Psoas muscle (tissue), 8 donors: ENCODE measurements around the gene CARD19. TPM values are rescaled to one million over a fixed set of nuclear protein-coding genes. Genes with fewer than 3 reads are reported as not detected.
A peak's percentile ranks its signal among the peaks of the same experiment; 100 is the strongest.

Experiments used
- ATAC-seq, 4 donors: fragments of 200-7000 bp; cut with Tn5 transposase; one replicate each; pipeline ENCODE4 v1.9.1; 2020; ENCODE audit warnings: moderate library complexity in 3 of 4, mild to moderate bottlenecking in 2 of 4
- DNase-seq, 2 donors: peaks; one replicate each; pipeline ENCODE4 v3.0.0-alpha.2; 2020
- H3K27ac ChIP-seq: fragments of 200-600 bp; one replicate; pipeline ENCODE4 v1.8.0; 2022
- H3K27me3 ChIP-seq, 3 donors: fragments of 200-600 bp in 1 of 3; one replicate each; pipeline versions ENCODE4 v1.6.1 to v1.8.0; 2013 to 2022; ENCODE audit warnings: low read length in 2 of 3, mild to moderate bottlenecking in 2 of 3, moderate library complexity in 1 of 3; ENCODE audit not compliant: insufficient read depth in 3 of 3
- H3K36me3 ChIP-seq, 2 donors: fragments of 200-600 bp in 1 of 2; one replicate each; pipeline versions ENCODE4 v1.6.1 to v1.8.0; 2013 to 2022; ENCODE audit warnings: low read depth in 1 of 2, mild to moderate bottlenecking in 1 of 2, moderate library complexity in 1 of 2; ENCODE audit not compliant: insufficient read depth in 1 of 2
- H3K4me1 ChIP-seq: fragments of 200-600 bp; one replicate; pipeline ENCODE4 v1.8.0; 2022
- H3K4me3 ChIP-seq: fragments of 200-600 bp; one replicate; pipeline ENCODE4 v1.8.0; 2022; ENCODE audit warnings: mild to moderate bottlenecking
- H3K9me3 ChIP-seq: fragments of 200-600 bp; one replicate; pipeline ENCODE4 v1.8.0; 2022
- WGBS, 3 donors: extraction: QIAGEN DNeasy Blood & Tissue Kit; methylation state at CpG; one replicate each; pipeline versions ENCODE4 v1.1.6 to v1.1.7; 2013; 5-methylcytosine and 5-hydroxymethylcytosine counted together
- intact Hi-C, 2 donors: fragments of 100-400 bp; cut with DNase I; formaldehyde crosslinking; loops; one replicate each; pipeline versions ENCODE4 v1.11.0 to v1.14.2; 2022
- polyA plus RNA-seq, 3 donors: library from polyadenylated mRNA; stranded (reverse); fragments of 200-250 nt; gene quantifications; one replicate each; pipeline ENCODE4 v1.2.3, GENCODE V29; 2013
- total RNA-seq, 4 donors: library from RNA; stranded (reverse); fragmentation: NEBNext Ultra II Directional in 2 of 4; extraction: Animal tissue kit (Norgen Biotek cat#: 25700) in 2 of 4; gene quantifications; one replicate each; pipeline versions ENCODE4 v1.2.1 to v1.2.4, GENCODE V29; 2021 to 2023
- TF ChIP-seq, protein P1 (sequence below): fragments of 200-600 bp; IDR thresholded peaks from one replicate; pipeline ENCODE4 v1.8.0; 2022; ENCODE audit warnings: antibody characterized with exemption
- donor health status: healthy with polysubstance abuse.
- donor health status: DM: no; HTN: no; CAD: no; lungs with moderate emphysema.
- donor health status: Bipolar disorder and iron deficiency.
- donor health status: healthy.
- donor health status: DM: yes; HTN: yes; CAD: no.
- donor health status: DM: no; HTN: no; CAD: no.
- donor health status: DM: no; HTN: no; CAD: no.
- donor health status: DM: yes; HTN: yes; CAD: no.

CARD19 gene
- total and polyA plus RNA-seq, 7 donors, result 27.9 to 86.3 (median 46.7) TPM

DNA sequence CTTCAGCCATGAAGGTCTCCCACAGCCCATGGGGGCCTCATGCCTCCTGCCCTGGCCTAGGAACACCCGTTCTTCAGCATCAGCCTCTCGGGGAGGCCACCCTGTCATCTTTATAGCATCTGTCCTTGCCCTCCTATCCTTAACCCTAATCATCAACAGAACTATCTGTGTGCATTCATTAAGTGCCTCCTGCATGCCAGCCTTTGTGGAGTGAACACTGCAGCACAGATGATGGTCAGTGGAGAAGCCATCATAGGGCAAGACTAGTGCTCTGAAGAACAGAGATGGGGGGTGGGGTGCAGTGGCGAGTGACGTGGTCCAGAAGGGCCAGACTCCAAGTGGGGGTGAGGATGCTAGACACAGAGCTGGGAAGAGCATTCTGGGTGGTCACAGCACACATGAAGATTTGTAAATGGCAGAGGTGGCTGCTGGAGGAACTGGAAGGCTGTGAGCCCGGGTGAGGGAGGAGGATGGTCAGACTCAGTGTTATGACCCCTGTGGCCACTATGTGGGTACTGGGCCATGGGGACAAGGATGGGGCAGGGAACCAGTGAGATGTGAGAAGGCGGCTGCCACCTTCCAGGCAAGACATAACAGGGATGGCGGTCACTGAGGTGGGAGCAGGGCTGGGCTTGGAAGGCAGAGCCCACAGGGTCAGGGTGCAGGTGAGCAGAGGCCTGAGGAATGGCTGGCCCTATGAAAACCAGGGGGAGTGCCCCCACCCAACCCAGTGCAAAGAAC is 3.6 kb upstream of the CARD19 start:
- TF ChIP-seq, protein P1, sequence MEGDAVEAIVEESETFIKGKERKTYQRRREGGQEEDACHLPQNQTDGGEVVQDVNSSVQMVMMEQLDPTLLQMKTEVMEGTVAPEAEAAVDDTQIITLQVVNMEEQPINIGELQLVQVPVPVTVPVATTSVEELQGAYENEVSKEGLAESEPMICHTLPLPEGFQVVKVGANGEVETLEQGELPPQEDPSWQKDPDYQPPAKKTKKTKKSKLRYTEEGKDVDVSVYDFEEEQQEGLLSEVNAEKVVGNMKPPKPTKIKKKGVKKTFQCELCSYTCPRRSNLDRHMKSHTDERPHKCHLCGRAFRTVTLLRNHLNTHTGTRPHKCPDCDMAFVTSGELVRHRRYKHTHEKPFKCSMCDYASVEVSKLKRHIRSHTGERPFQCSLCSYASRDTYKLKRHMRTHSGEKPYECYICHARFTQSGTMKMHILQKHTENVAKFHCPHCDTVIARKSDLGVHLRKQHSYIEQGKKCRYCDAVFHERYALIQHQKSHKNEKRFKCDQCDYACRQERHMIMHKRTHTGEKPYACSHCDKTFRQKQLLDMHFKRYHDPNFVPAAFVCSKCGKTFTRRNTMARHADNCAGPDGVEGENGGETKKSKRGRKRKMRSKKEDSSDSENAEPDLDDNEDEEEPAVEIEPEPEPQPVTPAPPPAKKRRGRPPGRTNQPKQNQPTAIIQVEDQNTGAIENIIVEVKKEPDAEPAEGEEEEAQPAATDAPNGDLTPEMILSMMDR, result no peak

DNA sequence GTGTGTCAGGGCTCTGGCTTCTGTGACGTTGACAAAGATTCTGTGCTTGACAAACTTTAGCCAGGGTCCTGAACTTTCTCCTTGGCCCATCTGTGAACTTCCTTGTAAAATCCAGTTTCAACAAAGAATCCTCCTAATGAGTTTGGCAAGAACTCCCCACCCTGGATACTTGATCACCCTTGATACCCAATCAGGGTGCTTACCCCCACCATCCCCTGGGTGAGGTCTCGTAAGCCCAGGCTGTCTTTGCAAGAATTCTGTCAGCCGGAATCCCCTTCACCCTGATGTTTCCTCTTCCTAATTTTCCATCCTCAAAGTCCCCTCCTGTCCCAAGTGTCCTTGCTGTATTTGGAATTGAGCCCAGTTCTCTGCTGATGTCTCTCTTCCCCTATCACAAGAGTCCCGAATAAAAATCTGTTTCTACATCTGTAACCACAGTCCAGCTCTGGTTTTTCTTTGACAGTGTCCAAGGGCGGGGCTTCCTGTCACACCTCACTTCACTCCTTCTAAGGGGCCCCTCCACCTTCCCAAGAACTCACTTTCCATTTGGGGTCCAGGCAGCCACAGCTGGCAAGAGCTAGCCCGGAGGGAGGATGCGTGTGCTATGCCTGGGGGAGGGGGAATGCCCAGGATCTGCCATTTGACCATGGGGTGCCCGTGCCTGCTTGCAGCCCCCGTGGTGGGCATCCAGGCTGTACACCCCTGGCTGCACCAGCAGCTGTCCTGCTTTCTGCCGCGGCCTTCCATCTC is 2.7 kb upstream of the CARD19 start:
- Histone ChIP-seq H3K4me3 (no peak overlapping the region), H3K9me3 (peaks cover 6% of the 10 kb centered on the region), H3K4me1 (peaks cover 17% of the 10 kb centered on the region), H3K27me3 (no peaks in the 10 kb centered on the region), H3K36me3 (no peaks in the 10 kb centered on the region), H3K27ac (peak overlapping the region; percentile 55)
- TF ChIP-seq, protein P1, result no peak
- intact Hi-C loops, result loop anchor here in 1 of 2 donors (10.0 kb wide), 2 partner anchors 89 to 361 kb away; partner anchors contain the start of genes FAM120A and FAM120AOS
- ATAC-seq (no peak), DNase-seq (peak in 1 of 2 donors; percentile 39)
- WGBS, 3 donors, result 42 to 45% (median 43%) methylated on average over 11 of the region's 11 CpGs

More for the DNA sequence above, 3.6 kb upstream of the CARD19 start:
- H3K36me3 ChIP-seq, result no peaks in the 10 kb centered on the region
- peaks cover 6% of the 10 kb centered on the region for H3K9me3 ChIP-seq
- intact Hi-C loops, result loop anchor here in 1 of 2 donors (10.0 kb wide), 2 partner anchors 88 to 362 kb away; partner anchors contain the start of genes FAM120A and FAM120AOS
- H3K4me1 ChIP-seq, result peaks cover 8% of the 10 kb centered on the region
- no peak overlapping the region for H3K4me3 ChIP-seq
- no peak for DNase-seq
- no peak for ATAC-seq
- no peaks in the 10 kb centered on the region for H3K27me3 ChIP-seq
- H3K27ac ChIP-seq, result peak overlapping the region; percentile 55
- 77 to 85% (median 80%) methylated on average over 7 of the region's 7 CpGs for WGBS, 3 donors

DNA sequence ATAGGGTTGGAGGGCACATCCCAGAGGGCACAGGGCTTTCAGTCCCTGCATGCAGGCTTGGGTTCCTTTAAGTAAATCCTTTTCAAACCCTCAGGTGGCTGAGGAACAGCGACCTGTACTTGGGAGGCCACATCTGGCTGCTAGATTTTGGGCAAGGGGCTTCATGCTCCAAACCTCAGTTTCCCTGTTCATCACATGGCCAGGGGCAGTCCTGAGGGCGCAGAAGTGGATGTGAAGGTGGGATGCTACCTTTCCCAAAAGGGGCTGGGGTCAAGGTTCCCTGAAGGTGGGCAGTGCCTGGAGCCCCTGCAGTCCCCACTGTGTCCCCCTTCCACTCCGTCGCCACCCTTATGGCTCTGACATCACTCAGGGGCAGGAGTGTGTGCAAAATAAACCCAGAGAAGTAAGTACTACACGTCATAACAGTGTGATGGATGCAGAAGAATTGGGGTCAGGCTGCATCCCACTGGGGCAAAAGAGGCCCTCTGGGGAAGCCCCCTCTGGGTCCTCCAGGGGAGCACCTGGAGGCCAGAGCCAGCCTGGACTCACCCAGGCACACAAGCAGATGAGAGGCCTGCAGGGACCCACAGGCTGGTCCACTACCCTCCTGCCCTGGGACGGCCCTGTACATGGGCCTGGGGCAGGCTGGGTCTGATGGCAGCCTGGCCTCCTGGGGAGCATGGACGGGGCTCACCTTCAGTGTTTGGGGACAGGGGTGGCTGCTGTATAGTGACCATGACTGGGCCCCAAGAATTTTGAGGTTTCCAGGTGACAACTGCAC is 1.9 kb upstream of the CARD19 start:
- Histone ChIP-seq H3K36me3 (no peaks in the 10 kb centered on the region), H3K9me3 (peaks cover 6% of the 10 kb centered on the region), H3K27me3 (no peaks in the 10 kb centered on the region), H3K27ac (peak overlapping the region; percentile 83), H3K4me3 (no peak overlapping the region), H3K4me1 (peaks cover 24% of the 10 kb centered on the region)
- TF ChIP-seq, protein P1, result no peak
- intact Hi-C loops, result loop anchor here in 1 of 2 donors (10.0 kb wide), 2 partner anchors 89 to 361 kb away; partner anchors contain the start of genes FAM120A and FAM120AOS
- no peak for ATAC-seq
- DNase-seq, result peak in 1 of 2 donors; percentile 52
- 61 to 72% (median 66%) methylated on average over 7 of the region's 7 CpGs for WGBS, 3 donors

DNA sequence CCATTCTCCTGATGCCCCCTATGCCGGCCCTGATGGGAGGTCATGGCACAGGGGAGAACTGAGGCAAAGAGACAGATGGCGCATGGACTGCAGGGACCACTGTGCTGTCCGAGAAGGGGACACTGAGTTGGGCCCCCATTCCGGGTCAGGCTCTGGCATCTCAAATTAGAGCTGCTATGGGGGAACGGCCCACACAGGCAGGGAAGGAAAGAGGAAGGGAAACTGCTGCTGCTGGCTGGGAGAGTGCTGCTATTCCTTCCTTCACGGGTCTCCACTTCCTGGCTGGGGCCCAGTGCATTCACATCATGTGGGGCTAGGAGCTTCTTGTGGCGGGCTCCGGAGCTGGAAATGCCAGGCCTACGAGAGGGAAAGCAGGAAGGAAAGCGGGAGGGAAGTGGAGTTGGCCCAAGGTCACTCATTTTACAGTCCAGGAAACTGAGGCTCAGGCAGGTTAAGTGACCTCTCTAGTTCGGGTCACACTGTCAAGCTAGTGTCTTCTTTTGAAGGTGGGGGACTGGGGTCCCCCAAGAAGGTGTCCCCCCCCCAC is 1.3 kb upstream of the CARD19 start:
- DNase-seq (peak; percentile 56 to 83), ATAC-seq (no peak)
- 39 to 48% (median 44%) methylated on average over 11 of the region's 11 CpGs for WGBS, 3 donors
- no peaks in the 10 kb centered on the region for H3K36me3 ChIP-seq
- intact Hi-C loops, result loop anchor here in 1 of 2 donors (10.0 kb wide), 2 partner anchors 90 to 360 kb away; partner anchors contain the start of genes FAM120A and FAM120AOS
- peak overlapping the region; percentile 62 for H3K4me3 ChIP-seq
- H3K9me3 ChIP-seq, result peaks cover 6% of the 10 kb centered on the region
- H3K27me3 ChIP-seq, result no peaks in the 10 kb centered on the region
- peaks cover 31% of the 10 kb centered on the region for H3K4me1 ChIP-seq
- H3K27ac ChIP-seq, result peak overlapping the region; percentile 83
- TF ChIP-seq, protein P1, result no peak
